Measurements from ENCODE around the gene TNFSF13. TPM values are rescaled to one million over a fixed set of nuclear protein-coding genes. Genes with fewer than 3 reads are reported as not detected.
A peak's percentile ranks its signal among the peaks of the same experiment; 100 is the strongest.

TNFSF13 gene
- total and polyA plus RNA-seq, 2 donors (not counting 1 experiment from before 2014, with no cell fraction given), result 14.7 to 20.2 TPM

DNA sequence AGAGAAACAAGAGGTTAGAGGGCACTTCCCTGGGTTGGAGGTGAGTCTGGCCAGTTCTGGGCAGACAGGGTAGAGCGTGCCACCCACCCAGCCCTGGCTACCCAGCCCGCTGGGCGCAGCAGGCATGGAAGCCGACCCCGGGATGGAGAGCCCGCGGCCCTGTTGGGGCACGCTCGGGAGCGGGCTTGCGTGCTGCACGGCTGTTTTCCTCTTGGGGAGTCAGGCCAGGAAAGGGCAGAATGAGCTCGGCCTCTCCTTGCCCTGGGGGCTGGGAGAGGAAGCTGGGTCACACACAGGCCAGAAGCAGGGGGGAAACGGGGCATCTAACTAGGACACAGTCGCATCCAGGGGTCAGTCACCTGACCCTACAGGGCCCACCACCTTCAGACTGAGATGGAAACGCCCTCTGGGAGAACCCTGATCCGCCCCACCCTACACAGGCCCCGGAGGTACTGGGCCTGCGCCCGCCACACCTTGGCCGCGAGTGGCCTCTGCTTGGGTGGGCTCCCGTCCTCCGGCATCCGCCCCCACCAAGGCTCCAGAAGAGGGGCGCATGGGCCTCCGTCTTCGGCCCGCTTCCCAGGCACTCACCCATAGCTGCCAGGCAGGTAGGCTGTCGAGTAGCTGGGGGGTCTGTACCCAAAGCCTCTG, 30.1 kb downstream of the TNFSF13 start:
- CTCF ChIA-PET, result interaction anchor here (0.6 to 7.9 kb wide), 36 partner anchors 9 to 543 kb away, joined by 3 to 111 read pairs (median 5); partner anchors contain the start of genes ACAP1, CD68, FXR2 and KCTD11
- DNase-seq, result peak; percentile 31
- H3K36me3 ChIP-seq (replicated peaks in 1 of 2; ENCODE audit: control extremely low read depth in 1 of 2, control insufficient read depth in 1 of 2, extremely low read depth in 1 of 2, insufficient read depth in 2 of 2, low read length in 1 of 2), result peaks cover 0 to 43% of the 10 kb centered on the region in 2 experiments
- TF ChIP-seq, protein P1, sequence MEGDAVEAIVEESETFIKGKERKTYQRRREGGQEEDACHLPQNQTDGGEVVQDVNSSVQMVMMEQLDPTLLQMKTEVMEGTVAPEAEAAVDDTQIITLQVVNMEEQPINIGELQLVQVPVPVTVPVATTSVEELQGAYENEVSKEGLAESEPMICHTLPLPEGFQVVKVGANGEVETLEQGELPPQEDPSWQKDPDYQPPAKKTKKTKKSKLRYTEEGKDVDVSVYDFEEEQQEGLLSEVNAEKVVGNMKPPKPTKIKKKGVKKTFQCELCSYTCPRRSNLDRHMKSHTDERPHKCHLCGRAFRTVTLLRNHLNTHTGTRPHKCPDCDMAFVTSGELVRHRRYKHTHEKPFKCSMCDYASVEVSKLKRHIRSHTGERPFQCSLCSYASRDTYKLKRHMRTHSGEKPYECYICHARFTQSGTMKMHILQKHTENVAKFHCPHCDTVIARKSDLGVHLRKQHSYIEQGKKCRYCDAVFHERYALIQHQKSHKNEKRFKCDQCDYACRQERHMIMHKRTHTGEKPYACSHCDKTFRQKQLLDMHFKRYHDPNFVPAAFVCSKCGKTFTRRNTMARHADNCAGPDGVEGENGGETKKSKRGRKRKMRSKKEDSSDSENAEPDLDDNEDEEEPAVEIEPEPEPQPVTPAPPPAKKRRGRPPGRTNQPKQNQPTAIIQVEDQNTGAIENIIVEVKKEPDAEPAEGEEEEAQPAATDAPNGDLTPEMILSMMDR (IDR thresholded peaks at IDR 0.05), result no peak
- no peak for TF ChIP-seq EZH2 (IDR thresholded peaks at IDR 0.05; ENCODE audit: borderline replicate concordance, insufficient read depth, low read depth, low read length, poor library complexity, severe bottlenecking)
- POLR2A ChIA-PET, result interaction anchor here (0.6 to 1.2 kb wide), 3 partner anchors 15 to 97 kb away, joined by 3 to 4 read pairs (median 4); no protein-coding TSS in a partner anchor
- no peaks in the 10 kb centered on the region for H3K27me3 ChIP-seq (replicated peaks in 1 of 4; ENCODE audit: control extremely low read depth in 1 of 4, control insufficient read depth in 3 of 4, insufficient read depth in 4 of 4, low read length in 3 of 4)
- Mint-ChIP-seq H3K27me3 (no peaks in the 10 kb centered on the region), H3K27ac (no peak overlapping the region), H3K4me1 (peaks cover 17% of the 10 kb centered on the region), H3K4me3 (no peak overlapping the region), H3K9me3 (ENCODE audit: insufficient read depth) (no peaks in the 10 kb centered on the region)
- 96% methylated on average over 29 of the region's 30 CpGs for WGBS (ENCODE audit: insufficient coverage)
- H3K4me3 ChIP-seq (ENCODE audit: control extremely low read depth in 1 of 5, extremely low read depth in 1 of 5, insufficient read depth in 1 of 5, low read depth in 2 of 5, low read length in 4 of 5), result no peak overlapping the region
- H3K9me3 ChIP-seq (ENCODE audit: control extremely low read depth in 1 of 3, control insufficient read depth in 2 of 3, insufficient read depth in 1 of 3, low read length in 2 of 3), result no peaks in the 10 kb centered on the region
- H3K4me1 ChIP-seq (ENCODE audit: control insufficient read depth in 2 of 2, insufficient read depth in 2 of 2, low read length in 2 of 2), result peaks cover 9 to 24% of the 10 kb centered on the region in 2 donors
- intact Hi-C loops (cut with micrococcal nuclease), result loop anchor here (1.0 to 10.0 kb wide), 4 partner anchors 74 to 544 kb away; partner anchors contain the start of gene SLC16A11
- peak overlapping the region; percentile 43 for H3K4me2 ChIP-seq (replicated peaks; ENCODE audit: low read depth, low read length, poor library complexity, severe bottlenecking)
- no peak overlapping the region for H3K27ac ChIP-seq (ENCODE audit: low read length in 2 of 2)
- no peak for ATAC-seq (ENCODE audit: low read depth)
- no peak overlapping the region for H2AFZ ChIP-seq (ENCODE audit: insufficient read depth, low read depth, low read length, poor library complexity, severe bottlenecking)
- no peaks in the 10 kb centered on the region for H4K20me1 ChIP-seq (ENCODE audit: control insufficient read depth, insufficient read depth, low read length, poor library complexity, severe bottlenecking)
- H3K9ac ChIP-seq (ENCODE audit: low read length), result no peak overlapping the region
- H3K79me2 ChIP-seq (ENCODE audit: control insufficient read depth, insufficient read depth, low read length), result peaks cover 20% of the 10 kb centered on the region
